Activated naive CD4-positive, alpha-beta T cell treated with anti-CD3 and anti-CD28 coated beads for 36 hours (primary cell): Measurements from ENCODE around the gene TIGD1. TPM values are rescaled to one million over a fixed set of nuclear protein-coding genes. Genes with fewer than 3 reads are reported as not detected.

Source experiments
- CTCF ChIA-PET: fragments of 350-600 bp; sonication (Branson Sonifier 250); formaldehyde crosslinking; loops from one replicate; lab custom pipeline; 2021; ENCODE audit warnings: antibody characterized with exemption; lab: Charles Lee
- DNase-seq: peaks from one replicate; pipeline ENCODE4 v3.0.0-alpha.2; 2020
- H3K27ac Mint-ChIP-seq: one replicate; pipeline ENCODE4 v1.8.0; 2021; ENCODE audit warnings: mild to moderate bottlenecking, mixed read lengths
- H3K27me3 Mint-ChIP-seq: one replicate; pipeline ENCODE4 v1.8.0; 2021; ENCODE audit warnings: low read depth, mixed read lengths
- H3K36me3 Mint-ChIP-seq: one replicate; pipeline ENCODE4 v1.8.0; 2021; ENCODE audit warnings: low read depth, mixed read lengths
- H3K4me1 Mint-ChIP-seq: one replicate; pipeline ENCODE4 v1.8.0; 2021; ENCODE audit warnings: low read depth, mixed read lengths
- H3K4me3 Mint-ChIP-seq: one replicate; pipeline ENCODE4 v1.8.0; 2021; ENCODE audit warnings: mild to moderate bottlenecking, moderate library complexity, mixed read lengths
- H3K9me3 Mint-ChIP-seq: one replicate; pipeline ENCODE4 v1.8.0; 2021; ENCODE audit warnings: mixed read lengths
- intact Hi-C: fragments of 100-400 bp; cut with micrococcal nuclease; formaldehyde crosslinking; loops from one replicate; pipeline ENCODE4 v1.15.1; 2023
- total RNA-seq, 2 experiments: library from RNA; stranded (reverse); gene quantifications; one replicate each; pipeline ENCODE4 v1.2.3, GENCODE V29; 2021

Gene TIGD1
- total RNA-seq, 2 experiments from 2014 or later: 7.7 to 8.3 TPM

- no peak overlapping the region for H3K27ac Mint-ChIP-seq
- intact Hi-C loops: no loop called here
- CTCF ChIA-PET: no interaction called here
Measured at GRCh38 chr2:232498452-232498851, 51.9 kb downstream of the TIGD1 start.

More at GRCh38 chr2:232498452-232498851, 51.9 kb downstream of the TIGD1 start:
- Mint-ChIP-seq H3K9me3 (no peaks in the 10 kb centered on the region), H3K36me3 (no peaks in the 10 kb centered on the region), H3K4me3 (no peak overlapping the region), H3K4me1 (peaks cover 3% of the 10 kb centered on the region), H3K27me3 (peaks cover 15% of the 10 kb centered on the region)
- no peak for DNase-seq

Other genes with a start within 250 kb of the TIGD1 start
- gene ALPP, start 171.8 kb downstream of the TIGD1 start, total RNA-seq: not detected
- not detected for gene ALPG, start 143.7 kb downstream of the TIGD1 start, total RNA-seq
- gene ALPI, start 94.4 kb downstream of the TIGD1 start, total RNA-seq: not detected
- under 1 TPM in 1 of 2 experiments, not detected in 1; 0.12 TPM for gene ECEL1, start 62.7 kb downstream of the TIGD1 start, total RNA-seq
- gene PRSS56, start 30.2 kb downstream of the TIGD1 start, total RNA-seq: not detected
- gene CHRND, start 24.4 kb downstream of the TIGD1 start, total RNA-seq: not detected
- not detected for gene CHRNG, start 10.9 kb downstream of the TIGD1 start, total RNA-seq
- 10 to 100 TPM; 46.6 to 54.1 TPM for gene EIF4E2, start 132 bp upstream of the TIGD1 start, total RNA-seq
- 1 to 10 TPM; 1.3 to 2.0 TPM for gene EFHD1, start 83.0 kb upstream of the TIGD1 start, total RNA-seq
- gene GIGYF2, start 146.8 kb upstream of the TIGD1 start, total RNA-seq: 10 to 100 TPM; 49.7 to 52.8 TPM
- gene KCNJ13, start 226.0 kb upstream of the TIGD1 start, total RNA-seq: not detected